Left lobe of liver (tissue), 2 donors: Measurements from ENCODE around the gene POLR1G. TPM values are rescaled to one million over a fixed set of nuclear protein-coding genes. Genes with fewer than 3 reads are reported as not detected.

Experiments used
- ATAC-seq: fragments of 200-7000 bp; cut with Tn5 transposase; one replicate; pipeline ENCODE4 v1.9.1; 2020; ENCODE audit warnings: mild to moderate bottlenecking, moderate library complexity
- DNase-seq: peaks from one replicate; pipeline ENCODE4 v3.0.0-alpha.2; 2020; ENCODE audit warnings: low spot score
- total RNA-seq: library from RNA; stranded (reverse); gene quantifications from one replicate; pipeline ENCODE4 v1.2.1, GENCODE V29; 2021
- donor health status: DM: no; HTN: no; CAD: no; lungs with moderate emphysema.
- donor health status: DM: no; HTN: yes; CAD: no.

Gene POLR1G, protein sequence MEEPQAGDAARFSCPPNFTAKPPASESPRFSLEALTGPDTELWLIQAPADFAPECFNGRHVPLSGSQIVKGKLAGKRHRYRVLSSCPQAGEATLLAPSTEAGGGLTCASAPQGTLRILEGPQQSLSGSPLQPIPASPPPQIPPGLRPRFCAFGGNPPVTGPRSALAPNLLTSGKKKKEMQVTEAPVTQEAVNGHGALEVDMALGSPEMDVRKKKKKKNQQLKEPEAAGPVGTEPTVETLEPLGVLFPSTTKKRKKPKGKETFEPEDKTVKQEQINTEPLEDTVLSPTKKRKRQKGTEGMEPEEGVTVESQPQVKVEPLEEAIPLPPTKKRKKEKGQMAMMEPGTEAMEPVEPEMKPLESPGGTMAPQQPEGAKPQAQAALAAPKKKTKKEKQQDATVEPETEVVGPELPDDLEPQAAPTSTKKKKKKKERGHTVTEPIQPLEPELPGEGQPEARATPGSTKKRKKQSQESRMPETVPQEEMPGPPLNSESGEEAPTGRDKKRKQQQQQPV
- 2.2 TPM for total RNA-seq

DNA sequence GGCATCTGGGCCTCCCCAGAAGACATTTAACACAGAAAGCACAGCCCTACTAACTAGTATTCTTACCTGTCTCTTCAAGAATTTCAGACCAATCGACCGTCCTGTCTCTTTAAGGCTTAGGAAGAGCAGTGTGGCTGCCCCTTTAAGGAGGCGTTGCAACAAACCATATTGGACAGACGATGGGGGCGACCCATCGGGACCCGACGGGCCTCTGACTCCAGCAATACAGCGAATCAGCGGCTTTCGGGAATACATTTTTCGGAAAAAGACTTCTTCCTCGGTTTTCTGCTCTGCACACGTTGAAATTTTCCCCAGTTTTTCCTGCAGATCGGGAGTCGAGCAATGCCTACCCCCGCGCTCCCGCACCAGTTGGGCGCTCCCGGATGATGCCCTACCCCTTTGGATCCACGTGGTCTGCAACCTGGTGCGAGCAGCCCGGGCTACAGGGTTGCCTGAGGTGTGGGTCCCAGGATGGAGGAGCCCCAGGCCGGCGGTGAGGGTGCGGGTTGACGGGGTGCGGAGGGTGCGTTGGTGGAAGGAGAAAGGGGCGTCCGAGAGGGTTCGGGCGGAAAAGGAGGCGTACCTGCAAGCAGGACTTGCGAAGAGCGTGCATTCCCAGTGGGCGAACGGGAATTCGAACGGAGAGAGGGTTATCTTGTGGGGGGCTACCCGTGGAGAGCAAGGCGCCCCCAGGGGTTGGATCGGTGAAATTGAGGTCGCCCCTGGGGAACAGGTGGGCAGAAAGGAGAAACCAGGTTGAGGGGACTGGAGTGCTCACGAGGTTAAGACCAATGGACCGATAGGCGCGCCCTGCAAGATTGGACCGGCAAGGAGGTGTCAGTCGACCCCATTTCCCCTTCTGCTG, at the start of gene POLR1G:
TSS of gene POLR1G (plus strand) at position 419 of the 865 bp plus-strand sequence. CDS start at position 472, 53 bp downstream.
- DNase-seq (peak; percentile 82), ATAC-seq (peak; percentile 72)

DNA sequence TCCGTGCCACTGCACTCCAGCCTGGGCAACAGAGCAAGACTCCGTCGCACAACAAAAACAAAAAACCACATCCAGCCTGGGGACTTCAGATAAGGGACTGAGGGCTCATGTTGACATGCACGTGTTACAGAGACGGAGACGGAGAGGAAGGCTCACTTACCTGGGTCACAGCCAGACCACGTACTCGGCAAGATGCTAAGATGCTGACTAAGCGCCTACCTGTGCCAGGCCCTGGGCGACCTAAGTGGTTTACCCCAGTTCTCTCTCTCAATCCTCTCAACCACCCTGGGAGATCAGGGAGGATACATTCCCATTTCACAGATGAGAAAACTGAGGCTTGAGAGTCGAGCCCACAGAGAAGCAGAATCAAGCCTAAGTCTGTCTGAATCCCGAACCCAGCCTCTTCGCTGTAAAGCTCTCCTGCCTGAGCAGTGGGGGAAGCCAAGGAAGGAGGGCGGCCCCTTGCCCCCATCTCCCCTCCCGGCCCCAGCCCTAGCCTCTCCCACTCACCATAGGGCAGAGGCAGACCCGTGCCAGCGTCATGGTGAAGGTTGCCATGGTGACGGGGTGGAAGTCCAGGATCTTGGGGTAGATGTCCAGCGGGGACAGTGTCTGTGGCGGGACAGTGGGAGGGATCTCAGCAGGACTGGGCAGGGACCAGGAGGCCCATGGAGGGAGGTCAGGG, 49.5 kb upstream of the POLR1G start:
- ATAC-seq, result peak; percentile 27

DNA sequence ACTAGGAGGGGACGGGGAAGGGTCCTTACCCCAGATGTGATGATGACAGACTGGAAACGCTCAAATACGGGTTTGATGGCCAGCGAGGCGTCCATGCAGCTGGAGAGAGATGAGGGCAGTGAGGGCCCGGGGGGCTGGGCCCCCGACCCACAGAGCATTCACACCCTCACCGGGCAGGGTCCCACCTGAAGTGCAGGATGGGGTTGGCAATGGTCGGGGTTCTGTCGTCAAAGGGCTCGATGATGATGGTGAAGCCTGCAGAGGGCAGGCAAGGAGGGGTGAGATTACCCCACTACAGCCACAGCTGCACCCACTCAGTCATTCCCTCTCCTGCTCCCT, 49.0 kb upstream of the POLR1G start:
- DNase-seq (no peak), ATAC-seq (no peak)

More for the DNA sequence above, 49.5 kb upstream of the POLR1G start:
- no peak for DNase-seq

DNA sequence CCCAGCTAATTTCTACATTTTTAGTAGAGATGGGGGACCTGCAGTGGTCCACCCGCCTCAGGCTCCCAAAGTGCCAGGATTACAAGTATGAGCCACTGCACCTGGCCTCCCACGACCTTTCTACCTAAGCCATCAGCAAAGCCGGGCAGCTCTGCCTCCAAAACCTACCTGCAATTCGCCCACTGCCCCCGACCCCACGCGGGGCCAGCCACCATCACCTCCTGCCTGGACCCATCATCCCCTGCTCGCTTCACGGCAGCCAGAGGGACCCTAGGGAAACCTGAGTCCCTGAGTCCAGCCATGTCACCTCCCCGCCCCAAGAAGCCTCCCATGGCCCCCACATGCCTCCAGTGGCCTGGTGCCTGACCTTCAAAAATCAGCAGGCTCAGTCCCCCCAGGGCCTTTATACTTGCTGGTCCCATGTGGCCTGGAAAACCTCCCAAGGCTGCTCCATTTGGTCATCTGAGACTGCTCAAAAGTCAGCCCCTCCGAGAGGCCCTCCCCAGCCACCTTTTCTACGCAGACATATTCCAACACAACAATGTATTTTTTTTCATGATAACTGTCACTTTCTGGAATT, 48.1 kb upstream of the POLR1G start:
- ATAC-seq, result no peak
- no peak for DNase-seq

DNA sequence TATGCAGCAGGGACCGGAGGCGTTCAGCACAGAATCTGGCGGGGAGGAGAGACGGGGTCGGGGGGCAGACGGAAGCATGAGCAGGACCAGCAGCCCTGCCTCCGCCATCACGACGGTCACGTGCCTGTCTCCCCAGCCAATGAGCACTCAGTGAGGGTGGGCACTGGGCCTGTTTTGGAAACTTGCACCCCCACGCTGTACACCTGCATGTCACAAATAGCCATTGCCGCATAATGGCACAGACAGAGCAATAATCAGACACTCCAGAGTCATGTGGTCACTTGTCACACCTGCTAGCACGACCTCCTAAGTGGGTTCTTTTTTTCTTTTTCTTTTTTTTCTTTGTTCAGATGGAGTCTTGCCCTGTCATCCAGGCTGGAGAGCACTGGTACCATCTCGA, 44.8 kb upstream of the POLR1G start:
- DNase-seq, result no peak

DNA sequence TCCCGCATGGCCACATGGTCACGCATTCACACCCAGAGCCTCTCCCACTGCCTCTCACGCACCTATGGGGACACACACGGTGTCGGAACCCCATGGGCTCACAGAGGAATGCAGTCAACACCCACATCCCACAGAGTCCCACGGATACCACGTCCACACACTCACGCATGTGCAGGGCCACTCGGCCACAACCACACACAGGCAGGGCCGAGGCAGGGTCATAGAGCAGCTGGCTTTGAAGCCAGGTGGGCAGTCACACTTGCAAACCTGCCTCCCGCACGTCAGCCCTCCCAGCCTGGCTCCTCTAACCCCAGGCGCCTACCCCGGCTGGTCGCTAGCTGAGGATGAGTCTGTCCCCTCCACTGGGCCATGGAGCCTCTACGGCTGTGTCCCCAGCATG, 44.2 kb upstream of the POLR1G start:
- ATAC-seq (no peak), DNase-seq (no peak)

More for the DNA sequence above, 44.8 kb upstream of the POLR1G start:
- no peak for ATAC-seq

DNA sequence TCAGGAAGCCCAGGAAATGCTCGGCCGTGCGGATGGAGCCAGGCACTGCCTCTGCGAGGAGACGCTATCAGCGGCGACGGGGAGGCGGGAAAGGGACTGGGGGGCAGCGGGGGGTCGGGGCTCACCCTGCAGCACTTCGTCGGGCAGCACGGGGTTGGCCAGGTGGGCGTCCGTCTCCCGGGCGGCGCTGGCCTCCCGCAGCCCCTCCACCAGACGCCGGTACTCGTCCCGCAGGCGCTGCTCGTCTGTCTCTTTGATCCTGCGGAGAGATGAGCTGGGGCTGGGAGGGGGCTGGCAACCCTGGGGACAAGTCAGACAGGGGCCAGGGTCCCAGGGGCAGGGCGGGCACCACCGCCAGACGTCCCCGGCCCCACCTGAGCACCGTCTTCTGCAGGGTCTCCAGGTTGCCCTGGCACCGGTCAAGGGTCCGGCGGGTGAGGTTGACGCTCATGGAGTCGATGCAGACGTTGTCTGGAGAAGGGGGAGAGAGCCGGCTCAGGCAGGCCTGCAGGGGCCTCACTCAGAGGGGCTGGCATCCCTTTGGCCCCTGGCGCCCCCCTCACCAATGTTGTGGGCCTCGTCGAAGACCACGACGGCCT, 42.5 kb upstream of the POLR1G start:
- DNase-seq (no peak), ATAC-seq (no peak)

DNA sequence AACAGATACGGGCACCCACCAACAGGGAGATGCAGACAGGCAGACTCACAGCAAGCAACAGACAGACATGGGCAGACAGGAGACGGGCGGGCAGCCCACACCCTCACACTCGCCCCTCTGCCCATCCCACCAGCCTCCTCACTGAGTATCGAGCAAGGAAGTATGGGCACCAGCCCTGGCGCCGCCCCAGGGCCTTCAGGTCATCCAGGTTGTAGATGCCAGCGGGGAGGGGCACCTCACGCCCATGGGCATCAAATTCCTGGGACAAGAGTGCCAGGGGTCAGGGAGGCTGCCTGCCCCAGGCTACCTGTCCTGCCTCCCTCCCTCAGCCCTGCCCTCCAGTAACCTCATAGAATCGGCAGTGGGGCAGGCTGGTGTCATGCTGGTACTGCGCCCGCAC, 41.7 kb upstream of the POLR1G start:
- no peak for ATAC-seq
- no peak for DNase-seq

DNA sequence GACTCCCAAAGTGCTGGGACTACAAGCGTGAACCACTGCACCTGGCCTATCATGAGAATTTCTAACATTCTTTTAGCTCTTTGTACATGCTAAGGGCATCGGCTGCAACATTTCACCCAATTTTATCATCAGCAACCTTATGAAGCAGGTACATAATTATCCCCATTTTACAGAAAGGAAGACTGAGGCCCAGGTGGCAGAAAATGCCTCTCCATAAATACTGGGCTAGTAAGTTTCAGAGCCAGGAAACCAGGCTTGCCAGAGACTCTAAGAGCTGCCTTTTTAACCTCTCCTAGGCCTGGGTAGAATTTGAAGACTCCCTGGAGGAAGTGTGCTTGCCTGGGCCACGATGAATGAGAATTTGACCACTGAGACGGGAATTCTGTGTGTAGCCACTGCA, 38.3 kb upstream of the POLR1G start:
- no peak for ATAC-seq
- no peak for DNase-seq

DNA sequence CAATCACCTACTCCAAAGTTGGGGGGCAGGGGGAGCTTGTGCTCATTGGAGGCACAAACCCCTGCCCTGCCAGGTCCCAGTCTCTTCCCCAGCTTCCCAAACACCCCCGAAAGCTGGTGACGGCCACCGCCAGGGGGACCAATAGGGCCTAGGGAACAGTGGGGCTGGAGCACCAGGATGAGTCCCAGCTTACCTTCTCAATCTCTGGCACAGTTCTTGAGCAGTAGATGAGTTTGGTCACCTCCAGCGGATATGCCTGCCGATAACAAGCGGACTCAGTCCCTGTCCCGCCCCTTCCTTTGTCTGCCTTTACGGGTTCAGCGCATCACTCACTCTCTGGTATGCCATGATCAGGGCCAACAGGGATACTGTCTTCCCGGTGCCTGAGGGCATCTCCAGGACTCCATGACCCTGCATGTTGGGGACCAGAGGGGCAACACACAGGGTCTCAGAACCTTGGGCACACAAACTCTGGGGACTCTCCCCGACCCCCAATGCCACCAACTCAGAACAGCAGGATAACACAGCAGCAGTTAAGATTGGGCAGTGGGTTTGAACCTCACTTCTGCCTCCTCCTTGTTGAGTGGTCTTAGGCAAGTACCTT, 37.6 kb upstream of the POLR1G start:
- no peak for DNase-seq
- ATAC-seq, result no peak

DNA sequence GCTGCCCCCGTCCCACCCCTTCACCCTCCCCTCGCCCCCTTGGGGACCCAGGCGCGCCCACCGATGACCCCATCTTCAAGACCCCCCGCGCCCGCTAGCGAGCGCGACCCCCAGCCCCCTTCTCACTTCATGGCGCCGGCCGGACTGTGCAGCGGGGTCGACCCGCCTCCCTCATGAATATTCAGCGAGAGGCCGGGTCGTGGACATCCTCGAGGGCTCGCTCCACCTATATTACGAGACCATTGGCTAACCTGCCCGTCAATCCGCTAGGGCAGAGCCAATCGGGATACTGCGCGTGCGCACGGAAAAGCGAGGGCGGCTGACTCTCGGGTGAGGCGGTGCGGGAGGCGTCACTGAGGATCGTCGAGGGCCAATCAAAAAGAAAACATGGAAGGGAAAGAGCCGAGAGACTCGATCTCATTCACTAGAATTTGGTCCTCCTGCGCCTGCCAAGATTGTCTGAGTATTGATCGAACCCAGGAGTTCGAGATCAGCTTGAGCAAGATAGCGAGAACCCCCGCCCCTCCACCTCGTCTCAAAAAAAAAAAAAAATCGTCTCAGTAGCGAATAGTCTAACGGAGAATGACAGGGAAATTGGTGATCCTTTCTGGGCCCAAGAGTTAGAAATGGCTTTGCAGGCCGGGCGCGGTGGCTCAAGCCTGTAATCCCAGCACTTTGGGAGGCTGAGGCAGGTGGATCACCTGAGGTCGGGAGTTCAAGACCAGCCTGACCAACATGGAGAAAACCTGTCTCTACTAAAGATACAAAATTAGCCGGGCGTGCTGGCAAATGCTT, 35.8 kb upstream of the POLR1G start, which contains the start of gene ERCC2:
TSS of gene ERCC2 (minus strand) at position 164 of the 795 bp plus-strand sequence. CDS start at position 131, 33 bp downstream.
- ATAC-seq, result peak; percentile 98
- DNase-seq, result peak; percentile 100

DNA sequence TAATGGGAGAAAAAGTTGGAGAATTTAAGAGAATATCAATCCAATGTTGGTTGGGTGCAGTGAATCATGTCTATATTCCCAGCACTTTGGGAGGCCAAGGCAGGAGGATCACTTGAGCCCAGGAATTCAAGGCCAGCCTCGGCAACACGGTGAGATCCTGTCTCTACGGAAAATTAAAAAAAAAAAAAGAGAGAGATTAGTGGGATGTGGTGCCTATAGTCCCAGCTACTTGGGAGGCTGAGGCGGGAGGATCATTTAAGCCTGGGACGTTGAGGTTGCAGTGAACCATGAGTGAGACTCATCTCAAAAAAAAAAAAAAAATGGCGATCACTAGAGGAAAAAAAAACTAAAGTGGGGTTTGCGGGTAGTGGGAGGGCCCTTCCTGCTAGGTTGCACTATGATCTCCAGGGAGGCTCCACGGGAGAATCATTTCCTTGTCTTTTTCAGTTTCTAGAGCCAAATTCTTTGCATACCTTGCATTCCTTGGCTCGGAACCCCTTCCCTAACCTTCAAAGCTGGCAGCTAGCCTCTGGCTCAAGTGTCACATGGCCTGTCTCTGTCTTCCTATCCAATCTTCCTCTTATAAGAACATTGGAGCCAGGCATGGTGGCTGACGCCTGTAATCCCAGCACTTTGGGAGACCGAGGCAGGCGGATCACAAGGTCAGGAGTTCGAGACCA, 30.3 kb upstream of the POLR1G start:
- ATAC-seq (peak; percentile 60), DNase-seq (no peak)

DNA sequence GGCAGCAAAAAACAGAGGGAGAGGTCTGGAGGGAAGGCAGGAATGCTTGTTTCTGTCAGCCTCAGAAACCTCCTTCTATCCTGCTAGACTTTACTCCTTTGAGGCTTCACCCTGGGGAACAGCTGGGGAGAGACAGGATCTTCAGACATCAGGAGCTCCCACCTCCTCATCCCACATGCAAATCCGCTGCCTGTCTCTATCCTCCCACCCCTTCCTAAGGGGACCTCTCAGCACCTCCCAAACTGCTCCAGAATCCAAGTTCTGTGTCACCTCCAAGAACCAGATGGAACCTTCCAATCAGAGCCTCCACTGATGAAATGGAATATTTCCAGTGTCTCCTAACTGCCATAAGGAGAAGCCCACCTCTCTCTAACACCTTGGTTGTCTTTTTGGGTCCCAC, 26.3 kb upstream of the POLR1G start:
- DNase-seq (no peak), ATAC-seq (no peak)

DNA sequence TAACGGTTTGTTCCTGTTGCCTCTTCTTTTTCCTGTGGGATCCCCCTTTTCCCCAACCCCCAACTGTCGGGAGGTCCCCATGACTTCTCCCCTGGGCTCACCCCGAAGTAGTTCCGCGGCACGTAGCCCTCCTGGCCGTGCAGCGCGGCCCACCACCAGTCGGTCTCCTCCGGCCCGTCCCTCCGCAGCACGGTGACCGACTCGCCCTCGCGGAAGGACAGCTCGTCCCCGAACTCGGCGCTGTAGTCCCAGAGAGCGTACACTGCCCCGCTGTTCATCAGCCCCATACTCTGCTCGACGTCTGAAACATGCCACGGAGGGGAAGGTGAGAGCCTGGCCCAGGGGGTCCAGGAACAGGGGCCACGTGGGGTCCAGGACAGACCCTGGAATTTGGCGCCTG, 24.0 kb upstream of the POLR1G start:
- DNase-seq (no peak), ATAC-seq (no peak)

DNA sequence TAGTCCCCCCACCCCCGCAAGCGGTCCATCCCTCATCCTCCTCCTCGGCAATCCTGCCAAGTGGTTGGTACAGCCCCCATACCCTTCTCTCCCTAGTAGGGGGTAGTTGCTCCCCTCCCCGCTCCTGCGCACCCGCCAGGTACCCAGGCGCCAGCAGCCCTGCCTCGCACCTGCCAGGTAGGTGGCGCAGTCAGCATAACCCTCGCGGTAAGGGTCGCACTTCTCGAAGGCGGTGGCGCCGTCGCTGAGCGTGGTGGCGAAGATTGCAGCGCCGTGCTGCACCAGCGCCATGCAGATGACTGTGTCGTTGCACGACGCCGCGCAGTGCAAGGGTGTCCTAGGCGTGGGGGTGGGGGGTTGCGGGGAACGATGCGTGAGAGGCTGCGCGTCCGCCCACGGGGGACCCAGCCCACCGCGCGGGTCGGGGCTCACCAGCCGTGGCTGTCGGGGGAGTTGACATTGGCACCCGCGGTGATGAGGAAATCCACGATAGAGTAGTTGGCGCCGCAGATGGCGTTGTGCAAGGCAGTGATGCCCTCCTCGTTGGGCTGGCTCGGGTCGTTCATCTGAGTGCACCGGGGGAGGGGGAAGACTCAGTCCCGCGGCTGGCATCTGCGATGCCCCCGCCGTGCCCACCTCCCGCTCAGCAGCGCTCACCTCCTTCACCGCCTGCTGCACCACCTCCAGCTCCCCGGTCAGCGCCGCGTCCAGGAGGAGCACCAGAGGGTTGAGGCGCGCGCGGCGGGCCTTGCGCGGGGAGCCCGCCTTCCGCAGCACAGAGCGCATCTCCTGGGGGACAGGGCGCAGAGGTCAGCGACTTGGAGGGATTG, 20.8 kb upstream of the POLR1G start:
- DNase-seq (no peak), ATAC-seq (peak; percentile 58)

DNA sequence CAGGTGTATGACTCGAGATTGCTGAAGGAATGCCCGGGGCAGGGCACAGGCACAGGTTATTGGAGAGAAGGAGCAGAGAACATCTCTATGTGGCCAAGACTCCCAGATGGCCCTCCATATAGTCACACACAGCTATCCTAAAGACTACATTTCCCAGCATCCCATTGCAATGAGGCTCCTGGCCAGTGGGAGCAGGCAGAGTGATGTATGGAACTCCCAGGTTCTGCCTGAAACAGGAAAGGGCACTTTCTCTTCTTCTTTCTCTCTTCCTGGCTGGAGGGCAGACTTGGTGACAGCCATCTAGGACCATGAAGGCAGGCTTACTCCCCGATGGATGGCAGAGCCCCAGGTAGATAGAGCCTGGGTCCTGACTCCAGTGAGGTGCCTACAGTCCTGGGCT, 15.1 kb upstream of the POLR1G start:
- DNase-seq (no peak), ATAC-seq (peak; percentile 19)

DNA sequence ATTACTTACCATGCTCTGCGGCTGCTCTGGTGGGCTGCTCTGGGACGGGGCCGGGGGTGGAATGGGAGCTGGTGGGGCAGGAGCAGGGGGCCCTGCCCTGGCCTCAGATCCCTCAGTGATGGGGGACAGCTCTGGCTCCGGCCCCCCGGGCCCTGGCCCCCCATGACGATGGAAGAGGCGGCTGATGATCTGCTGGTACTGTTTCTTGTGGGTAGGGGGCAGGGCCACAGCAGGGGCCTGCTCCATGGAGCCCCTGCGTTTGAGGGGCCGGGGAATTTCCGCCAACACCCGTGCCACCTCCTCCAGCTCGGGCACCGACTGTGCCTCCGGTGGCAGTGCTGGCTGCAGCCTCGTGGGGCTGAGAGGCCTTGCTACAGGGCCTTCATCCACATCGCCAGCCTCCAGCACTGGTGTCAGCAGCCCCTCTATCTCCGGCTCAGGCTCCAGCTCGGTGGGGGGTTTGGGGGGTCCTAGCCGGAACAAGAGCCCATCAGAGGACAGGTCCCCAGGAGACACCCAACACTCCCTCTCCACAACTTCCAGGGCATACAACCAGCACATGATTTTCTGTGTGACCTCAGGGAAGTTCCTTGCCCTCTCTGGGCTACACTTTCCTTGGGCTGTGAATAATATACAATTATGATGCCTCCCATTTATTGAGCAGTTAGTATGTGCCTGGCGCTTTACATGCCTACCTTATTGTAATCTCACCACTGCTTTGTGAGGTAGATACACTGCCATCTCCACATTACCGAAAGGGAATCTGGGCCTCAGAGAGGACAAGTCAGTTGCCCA, 14.4 kb upstream of the POLR1G start:
- ATAC-seq (no peak), DNase-seq (no peak)
